Peyer's patch (tissue), 4 donors: ENCODE results near the gene CCDC57. TPM values are rescaled to one million over a fixed set of nuclear protein-coding genes. Genes with fewer than 3 reads are reported as not detected.

ENCODE experiments used
- DNase-seq, 3 donors: peaks; one replicate each; pipeline ENCODE4 v3.0.0-alpha.2; 2017 to 2019
- H3K27ac ChIP-seq, 4 donors: fragments of 200-600 bp; sonication (generic); one replicate each; pipeline ENCODE4 v1.5.1; 2016 to 2019
- H3K27me3 ChIP-seq, 2 donors: fragments of 200-600 bp; sonication (generic); one replicate each; pipeline ENCODE4 v1.5.1; 2019
- H3K36me3 ChIP-seq, 3 donors: fragments of 200-600 bp; sonication (generic); one replicate each; pipeline ENCODE4 v1.5.1; 2016 to 2019
- H3K4me1 ChIP-seq, 4 donors: fragments of 200-600 bp; sonication (generic); one replicate each; pipeline ENCODE4 v1.5.1; 2016 to 2019
- H3K4me3 ChIP-seq, 4 donors: fragments of 200-600 bp; sonication (generic); 1 replicate in 3 of 4; 2 replicates in 1 of 4; pipeline ENCODE4 v1.5.1; 2016 to 2019; ENCODE audit warnings: mild to moderate bottlenecking in 1 of 4
- H3K9me3 ChIP-seq, 4 donors: fragments of 200-600 bp; sonication (generic); one replicate each; pipeline ENCODE4 v1.5.1; 2016 to 2019; ENCODE audit warnings: mild to moderate bottlenecking in 1 of 4
- POLR2A ChIP-seq, 2 donors: fragments of 450-650 bp; IDR thresholded peaks; one replicate each; pipeline ENCODE4 v1.5.1; 2017; ENCODE audit warnings: antibody characterized with exemption in 2 of 2, mild to moderate bottlenecking in 2 of 2, moderate library complexity in 2 of 2
- total RNA-seq, 4 donors: library from RNA; depleted of rRNA; stranded (reverse); fragments of >200 nt; gene quantifications; one replicate each; pipeline ENCODE4 v1.1.0, GENCODE V29; 2016
- TF ChIP-seq, protein P1 (sequence below), 6 experiments: fragments of 450-650 bp in 4 of 6; fragments of 200-600 bp in 2 of 6; sonication (generic) in 1 of 6; IDR thresholded peaks; one replicate each; pipeline ENCODE4 v1.5.1; 2017 to 2019; ENCODE audit warnings: antibody characterized with exemption in 6 of 6, mild to moderate bottlenecking in 3 of 6, moderate library complexity in 1 of 6

CCDC57 gene
- total RNA-seq, 4 donors from 2014 or later = 28.2 to 144 (median 79.8) TPM

GRCh38 chr17:82204831-82205719 lies 7.6 kb downstream of the CCDC57 start:
- Histone ChIP-seq H3K27me3 (no peaks in the 10 kb centered on the region), H3K9me3 (no peaks in the 10 kb centered on the region), H3K4me1 (peaks cover 0 to 19% (median 5%) of the 10 kb centered on the region in 4 donors), H3K36me3 (no peaks in the 10 kb centered on the region), H3K27ac (peak overlapping the region; percentile 78 to 81 (median 80)), H3K4me3 (no peak overlapping the region)
- DNase-seq = no peak
- no peak for TF ChIP-seq POLR2A (IDR thresholded peaks at IDR 0.05)

DNA sequence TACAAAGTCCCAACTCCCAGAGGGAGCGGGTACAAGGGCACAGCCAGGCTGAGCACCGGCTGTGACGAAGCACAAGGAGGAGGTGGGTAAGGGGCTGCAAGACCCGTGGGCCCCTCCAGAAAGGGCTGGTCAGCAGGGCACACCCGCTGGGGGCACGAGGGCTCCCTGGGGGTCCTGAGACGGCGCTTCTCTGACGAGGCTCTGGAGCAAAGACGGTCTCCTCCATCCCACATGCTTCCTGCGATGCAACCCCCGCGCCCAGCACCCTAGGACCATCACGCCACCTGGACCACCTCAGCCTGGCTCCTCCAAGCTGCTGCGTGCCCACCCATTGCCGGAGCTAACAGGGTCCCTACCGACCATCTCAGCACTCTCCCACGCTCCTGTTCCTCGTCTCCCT lies 8.7 kb downstream of the CCDC57 start:
- Histone ChIP-seq H3K4me3 (no peak overlapping the region), H3K27ac (no peak overlapping the region), H3K36me3 (no peaks in the 10 kb centered on the region), H3K9me3 (no peaks in the 10 kb centered on the region), H3K4me1 (peaks cover 0 to 19% (median 5%) of the 10 kb centered on the region in 4 donors), H3K27me3 (no peaks in the 10 kb centered on the region)
- DNase-seq = no peak
- TF ChIP-seq, protein P1, sequence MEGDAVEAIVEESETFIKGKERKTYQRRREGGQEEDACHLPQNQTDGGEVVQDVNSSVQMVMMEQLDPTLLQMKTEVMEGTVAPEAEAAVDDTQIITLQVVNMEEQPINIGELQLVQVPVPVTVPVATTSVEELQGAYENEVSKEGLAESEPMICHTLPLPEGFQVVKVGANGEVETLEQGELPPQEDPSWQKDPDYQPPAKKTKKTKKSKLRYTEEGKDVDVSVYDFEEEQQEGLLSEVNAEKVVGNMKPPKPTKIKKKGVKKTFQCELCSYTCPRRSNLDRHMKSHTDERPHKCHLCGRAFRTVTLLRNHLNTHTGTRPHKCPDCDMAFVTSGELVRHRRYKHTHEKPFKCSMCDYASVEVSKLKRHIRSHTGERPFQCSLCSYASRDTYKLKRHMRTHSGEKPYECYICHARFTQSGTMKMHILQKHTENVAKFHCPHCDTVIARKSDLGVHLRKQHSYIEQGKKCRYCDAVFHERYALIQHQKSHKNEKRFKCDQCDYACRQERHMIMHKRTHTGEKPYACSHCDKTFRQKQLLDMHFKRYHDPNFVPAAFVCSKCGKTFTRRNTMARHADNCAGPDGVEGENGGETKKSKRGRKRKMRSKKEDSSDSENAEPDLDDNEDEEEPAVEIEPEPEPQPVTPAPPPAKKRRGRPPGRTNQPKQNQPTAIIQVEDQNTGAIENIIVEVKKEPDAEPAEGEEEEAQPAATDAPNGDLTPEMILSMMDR (IDR thresholded peaks at IDR 0.05) = no peak
- no peak for TF ChIP-seq POLR2A (IDR thresholded peaks at IDR 0.05)

- Histone ChIP-seq H3K36me3 (no peaks in the 10 kb centered on the region), H3K4me3 (no peak overlapping the region), H3K4me1 (peaks cover 0 to 19% (median 5%) of the 10 kb centered on the region in 4 donors), H3K9me3 (no peaks in the 10 kb centered on the region), H3K27me3 (no peaks in the 10 kb centered on the region), H3K27ac (no peak overlapping the region)
- TF ChIP-seq, protein P1 (IDR thresholded peaks at IDR 0.05) = no peak
- no peak for TF ChIP-seq POLR2A (IDR thresholded peaks at IDR 0.05)
- DNase-seq = no peak
Observed at GRCh38 chr17:82202981-82203380, 9.7 kb downstream of the CCDC57 start.

- Histone ChIP-seq H3K4me1 (peaks cover 0 to 15% (median 5%) of the 10 kb centered on the region in 4 donors), H3K9me3 (no peaks in the 10 kb centered on the region), H3K27me3 (no peaks in the 10 kb centered on the region), H3K36me3 (peaks cover 0 to 4% (median 0%) of the 10 kb centered on the region in 3 donors), H3K27ac (peak overlapping the region in 1 of 4 donors; percentile 17), H3K4me3 (no peak overlapping the region)
- TF ChIP-seq, protein P1 (IDR thresholded peaks at IDR 0.05) = no peak
- no peak for TF ChIP-seq POLR2A (IDR thresholded peaks at IDR 0.05)
- peak in 1 of 3 donors; percentile 58 for DNase-seq
Observed at GRCh38 chr17:82201498-82201910, 11.1 kb downstream of the CCDC57 start.

GRCh38 chr17:82200743-82201497 lies 11.7 kb downstream of the CCDC57 start:
- peaks cover 0 to 4% (median 0%) of the 10 kb centered on the region in 3 donors for H3K36me3 ChIP-seq
- no peaks in the 10 kb centered on the region for H3K27me3 ChIP-seq
- H3K4me3 ChIP-seq = no peak overlapping the region
- DNase-seq = peak in 1 of 3 donors; percentile 58
- TF ChIP-seq, protein P1 (IDR thresholded peaks at IDR 0.05) = no peak
- no peak for TF ChIP-seq POLR2A (IDR thresholded peaks at IDR 0.05)
- peak overlapping the region in 1 of 4 donors; percentile 25 for H3K27ac ChIP-seq
- H3K4me1 ChIP-seq = peaks cover 0 to 9% (median 2%) of the 10 kb centered on the region in 4 donors
- no peaks in the 10 kb centered on the region for H3K9me3 ChIP-seq
